ENCODE results near the gene AKAP11.

Gene AKAP11

GRCh38 chr13:42272804-42273175, 838 bp downstream of the AKAP11 start:
- no peak for DNase-seq

GRCh38 chr13:42274386-42275097, 2.6 kb downstream of the AKAP11 start:
- no peak for DNase-seq

- DNase-seq = no peak
Observed at GRCh38 chr13:42275098-42275471, 3.1 kb downstream of the AKAP11 start.

GRCh38 chr13:42275506-42275905, 3.6 kb downstream of the AKAP11 start:
- no peak for DNase-seq

- DNase-seq = no peak
Observed at GRCh38 chr13:42276683-42277082, 4.7 kb downstream of the AKAP11 start.

DNA sequence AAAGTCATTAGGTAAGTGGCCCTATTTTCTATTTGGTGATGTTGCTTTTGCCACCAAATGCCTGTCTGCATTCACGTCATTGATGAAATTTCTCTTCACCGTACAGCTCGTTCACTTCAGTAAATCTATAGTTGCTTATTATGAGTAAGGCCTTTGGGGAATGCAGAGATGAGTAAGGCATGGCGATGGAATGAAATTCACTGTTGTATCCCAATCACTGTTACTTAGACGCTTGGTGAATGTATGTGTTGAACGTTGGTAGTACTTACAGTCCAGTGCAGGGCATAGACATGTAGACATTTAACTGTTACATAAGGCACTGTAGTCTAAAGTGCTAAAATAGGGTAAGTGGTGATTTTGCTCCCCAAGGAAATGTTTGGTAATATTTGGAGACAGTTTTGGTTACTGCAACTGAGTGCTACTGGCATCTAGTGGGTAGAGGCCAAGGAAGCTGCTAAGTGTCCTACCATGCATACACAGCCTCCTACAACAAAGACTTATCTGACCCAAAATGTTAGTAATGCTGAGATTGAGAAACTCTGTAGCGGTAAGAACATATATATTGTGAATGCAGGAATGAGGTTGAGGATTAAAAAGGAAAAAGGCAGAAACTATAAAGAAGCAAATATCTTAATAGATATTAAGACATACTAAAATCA, 5.8 kb downstream of the AKAP11 start:
- DNase-seq = no peak

GRCh38 chr13:42279080-42279479, 7.1 kb downstream of the AKAP11 start:
- no peak for DNase-seq

- DNase-seq = no peak
Observed at GRCh38 chr13:42279986-42280385, 8.0 kb downstream of the AKAP11 start.

- DNase-seq = no peak
Observed at GRCh38 chr13:42280537-42280936, 8.6 kb downstream of the AKAP11 start.

DNA sequence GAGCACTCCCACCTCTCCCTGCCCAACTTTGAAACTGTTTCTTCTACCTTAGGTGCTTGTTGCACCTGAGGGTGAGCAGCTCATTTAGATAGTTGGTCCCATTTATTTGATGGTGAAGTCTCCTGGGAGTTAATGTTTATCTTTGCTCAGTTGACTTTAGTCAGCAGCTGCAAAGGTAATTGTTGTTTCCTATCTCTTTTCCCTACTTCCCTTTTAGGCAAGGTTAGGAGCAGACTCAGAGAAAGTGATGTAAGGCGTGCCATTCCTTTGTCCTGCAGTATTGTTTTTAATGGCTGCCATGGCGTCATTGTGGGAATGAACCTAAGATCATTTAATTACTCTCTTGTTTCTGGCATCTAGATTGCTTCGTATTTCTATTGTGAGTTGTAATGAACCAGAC, 11.6 kb downstream of the AKAP11 start:
- DNase-seq = no peak

GRCh38 chr13:42284068-42284467, 12.1 kb downstream of the AKAP11 start:
- no peak for DNase-seq

DNA sequence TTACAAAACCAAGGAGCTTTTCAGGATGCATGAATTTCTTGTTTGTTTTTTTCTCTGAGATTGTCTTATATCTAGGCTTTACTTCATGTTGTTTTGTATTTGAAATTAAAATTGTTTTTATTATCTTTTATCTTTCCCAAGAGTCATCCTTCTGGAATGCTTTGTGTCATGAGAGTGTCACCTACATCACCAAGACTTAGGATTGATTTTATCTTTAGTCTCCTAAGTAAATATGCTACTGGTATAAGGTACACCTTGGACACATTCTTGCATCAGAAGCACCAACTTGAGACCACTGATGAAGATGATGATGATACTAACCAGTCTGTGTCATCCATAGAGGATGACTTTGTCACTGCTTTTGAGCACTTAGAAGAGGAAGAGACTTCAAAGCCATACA, 26.4 kb downstream of the AKAP11 start:
- DNase-seq = no peak

GRCh38 chr13:42305503-42305902, 33.6 kb downstream of the AKAP11 start:
- DNase-seq = no peak

DNA sequence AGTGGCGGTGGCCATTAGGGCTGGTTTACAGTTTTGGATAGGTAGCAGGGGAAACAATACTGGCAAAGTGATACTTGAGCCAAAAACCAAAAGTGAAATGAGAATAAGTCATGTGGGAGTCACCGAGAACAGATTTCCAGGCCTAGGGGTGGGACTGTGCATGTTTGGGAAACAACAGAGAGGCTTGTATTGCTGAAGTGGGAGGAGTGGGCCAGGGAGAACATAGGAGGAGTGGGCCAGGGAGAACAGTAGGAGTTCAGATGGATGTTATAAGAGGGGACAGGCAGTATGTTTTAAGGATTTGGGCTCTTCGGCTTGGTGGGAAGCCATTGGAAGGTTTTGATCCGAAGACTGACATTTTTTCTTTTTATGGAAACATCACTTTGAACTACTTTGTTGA, 35.5 kb downstream of the AKAP11 start:
- DNase-seq = no peak

GRCh38 chr13:42312817-42313431, 41.0 kb downstream of the AKAP11 start:
- no peak for DNase-seq

DNA sequence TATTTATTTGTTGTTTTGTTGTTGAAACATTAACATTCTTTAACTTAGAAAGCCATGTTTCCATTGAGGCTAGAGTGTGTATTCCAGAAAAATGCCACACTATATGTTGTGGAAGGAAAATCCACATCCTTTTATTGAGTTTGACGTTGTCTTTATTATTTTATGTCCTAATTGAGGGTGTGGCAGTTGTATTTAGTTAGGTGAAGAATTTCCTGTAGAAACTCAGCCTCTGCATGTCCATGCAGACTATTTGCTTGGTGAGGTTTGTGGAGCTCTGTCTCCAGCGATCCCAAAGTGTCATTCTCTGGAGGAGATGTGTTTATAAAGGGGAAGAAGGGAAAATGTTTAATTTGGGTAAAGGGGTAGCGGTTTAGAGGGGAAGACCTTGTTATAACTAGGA, 46.6 kb downstream of the AKAP11 start:
- no peak for DNase-seq

DNA sequence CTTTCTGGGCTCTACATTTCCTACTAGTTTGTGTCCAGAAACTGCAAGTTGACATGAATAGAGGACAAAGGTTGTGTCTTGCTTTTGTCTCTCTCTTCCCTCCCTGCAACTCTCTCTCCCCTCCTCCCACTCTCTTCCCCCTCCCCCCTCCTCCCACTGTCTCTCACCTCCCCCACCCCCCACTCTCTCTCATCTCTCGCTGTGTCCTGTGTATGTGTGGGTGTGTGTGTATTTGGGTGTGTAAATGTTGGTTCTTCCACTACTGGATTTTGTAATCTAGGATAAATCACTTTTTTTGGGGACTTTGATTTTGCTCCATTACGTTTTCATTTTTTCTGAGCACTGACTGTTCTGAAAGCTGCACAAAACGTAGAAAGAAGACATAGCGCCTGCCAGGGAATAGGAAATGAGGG, 48.4 kb downstream of the AKAP11 start:
- DNase-seq = no peak

DNA sequence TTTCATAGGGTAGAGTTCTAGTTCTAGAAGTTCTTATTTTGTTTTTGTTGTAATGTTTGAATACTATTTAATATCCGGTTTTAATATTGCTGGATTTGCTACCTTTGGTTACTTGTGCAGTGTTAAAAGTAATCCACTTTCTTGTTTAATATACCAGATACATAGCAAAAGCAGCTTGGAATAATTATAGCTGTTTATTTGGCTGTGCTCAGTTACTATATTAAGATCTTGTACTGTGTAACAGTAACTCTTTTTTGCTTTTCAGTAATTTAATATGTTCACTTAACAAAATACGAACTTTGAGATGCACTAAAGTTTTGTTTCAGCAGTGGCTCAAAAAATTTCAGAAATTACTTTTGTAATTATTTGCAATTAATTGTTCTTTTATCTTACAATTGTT, 50.9 kb downstream of the AKAP11 start:
- no peak for DNase-seq

- no peak for DNase-seq
Observed at GRCh38 chr13:42324704-42325103, 52.8 kb downstream of the AKAP11 start.

GRCh38 chr13:42327725-42328124, 55.8 kb downstream of the AKAP11 start:
- no peak for DNase-seq

GRCh38 chr13:42328672-42329071, 56.7 kb downstream of the AKAP11 start:
- DNase-seq = no peak

GRCh38 chr13:42329239-42329638, 57.3 kb downstream of the AKAP11 start:
- DNase-seq = no peak

DNA sequence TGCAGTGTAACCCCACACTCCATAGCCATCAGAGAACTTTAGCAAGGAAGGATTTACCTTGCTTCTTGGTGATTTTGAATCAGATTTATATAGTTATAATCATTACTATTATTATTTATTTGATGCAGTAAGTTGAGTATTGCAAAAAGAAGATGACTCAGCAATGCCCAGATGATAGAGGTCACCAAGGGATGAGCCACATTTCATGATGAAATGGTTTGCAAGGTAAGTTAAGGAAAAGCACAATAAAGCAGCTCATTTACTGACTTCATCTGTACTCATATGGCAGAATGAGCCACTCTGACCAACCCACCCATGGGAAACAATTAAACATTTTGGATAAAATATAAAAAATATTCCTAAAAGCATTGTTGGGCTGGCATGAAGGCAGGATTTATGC, 59.1 kb downstream of the AKAP11 start:
- no peak for DNase-seq

- DNase-seq = no peak
Observed at GRCh38 chr13:42333613-42334328, 61.8 kb downstream of the AKAP11 start.

Data from T-helper 9 cell (primary cell).